ENCODE measurements around the gene TAF7. TPM values are rescaled to one million over a fixed set of nuclear protein-coding genes. Genes with fewer than 3 reads are reported as not detected.

TAF7 gene
- total RNA-seq, 2 experiments from 2014 or later, result 56.2 to 58.1 TPM

GRCh38 chr5:141303756-141304155 is 16.8 kb downstream of the TAF7 start, which contains the start of gene SLC25A2:
Gene SLC25A2, minus strand, starts transcription at chr5:141304049. Its CDS starts 184 bp downstream, at chr5:141303865.
- POLR2A ChIA-PET, result no interaction called here
- H3K36me3 Mint-ChIP-seq (ENCODE audit: low read depth), result peaks cover 32% of the 10 kb centered on the region
- no peak for TF ChIP-seq CTCF (IDR thresholded peaks at IDR 0.05)
- no peak within 1 kb of the TSS for H3K4me3 Mint-ChIP-seq
- no peak within 1 kb of the TSS for H3K27ac Mint-ChIP-seq
- peaks cover 58% of the 10 kb centered on the region for H3K9me3 Mint-ChIP-seq
- intact Hi-C loops (cut with micrococcal nuclease), result no loop called here
- DNase-seq, result no peak
- CTCF ChIA-PET, result interaction anchor here (1.1 to 1.5 kb wide), 2 partner anchors 8 to 17 kb away, joined by 3 read pairs; partner anchors contain the start of gene TAF7
- no peak for ATAC-seq
- H3K4me1 Mint-ChIP-seq (ENCODE audit: low read depth), result no peaks in the 10 kb centered on the region
- no peaks in the 10 kb centered on the region for H3K27me3 Mint-ChIP-seq

- no peaks in the 10 kb centered on the region for H3K4me1 Mint-ChIP-seq (ENCODE audit: low read depth)
- H3K27ac Mint-ChIP-seq, result no peak overlapping the region
- H3K27me3 Mint-ChIP-seq, result no peaks in the 10 kb centered on the region
- CTCF ChIA-PET, result no interaction called here
- DNase-seq (no peak), ATAC-seq (no peak)
- intact Hi-C loops (cut with micrococcal nuclease), result no loop called here
- no peak for TF ChIP-seq CTCF (IDR thresholded peaks at IDR 0.05)
- H3K9me3 Mint-ChIP-seq, result peaks cover 53% of the 10 kb centered on the region
- peaks cover 38% of the 10 kb centered on the region for H3K36me3 Mint-ChIP-seq (ENCODE audit: low read depth)
- no peak overlapping the region for H3K4me3 Mint-ChIP-seq
- POLR2A ChIA-PET, result no interaction called here
Measured at GRCh38 chr5:141298376-141298775, 22.2 kb downstream of the TAF7 start.

GRCh38 chr5:141272906-141273305 is 47.7 kb downstream of the TAF7 start:
- no peaks in the 10 kb centered on the region for H3K27me3 Mint-ChIP-seq
- H3K4me3 Mint-ChIP-seq, result no peak overlapping the region
- CTCF ChIA-PET, result interaction anchor here (1.7 kb wide), 1 partner anchor 379 kb away, joined by 4 read pairs; no protein-coding TSS in a partner anchor
- ATAC-seq (no peak), DNase-seq (no peak)
- no peak overlapping the region for H3K27ac Mint-ChIP-seq
- H3K4me1 Mint-ChIP-seq (ENCODE audit: low read depth), result no peaks in the 10 kb centered on the region
- H3K36me3 Mint-ChIP-seq (ENCODE audit: low read depth), result peaks cover 20% of the 10 kb centered on the region
- TF ChIP-seq CTCF (IDR thresholded peaks at IDR 0.05), result no peak
- POLR2A ChIA-PET, result interaction anchor here (1.7 kb wide), 1 partner anchor 47 kb away, joined by 4 read pairs; the partner anchor contains the start of gene TAF7
- intact Hi-C loops (cut with micrococcal nuclease), result no loop called here
- H3K9me3 Mint-ChIP-seq, result peaks cover 61% of the 10 kb centered on the region

GRCh38 chr5:141269195-141269594 is 51.4 kb downstream of the TAF7 start:
- Mint-ChIP-seq H3K36me3 (ENCODE audit: low read depth) (peaks cover 26% of the 10 kb centered on the region), H3K9me3 (peaks cover 68% of the 10 kb centered on the region), H3K27me3 (no peaks in the 10 kb centered on the region), H3K4me3 (no peak overlapping the region), H3K4me1 (ENCODE audit: low read depth) (no peaks in the 10 kb centered on the region), H3K27ac (no peak overlapping the region)
- DNase-seq (no peak), ATAC-seq (no peak)
- intact Hi-C loops (cut with micrococcal nuclease), result no loop called here
- POLR2A ChIA-PET, result no interaction called here
- TF ChIP-seq CTCF (IDR thresholded peaks at IDR 0.05), result no peak
- CTCF ChIA-PET, result no interaction called here

Other genes starting within 250 kb of the TAF7 start
- not detected for gene PCDHB2, start 226.2 kb downstream of the TAF7 start, total RNA-seq
- not detected for gene PCDHB3, start 220.3 kb downstream of the TAF7 start, total RNA-seq
- gene PCDHB4, start 199.0 kb downstream of the TAF7 start, total RNA-seq, result not detected
- gene PCDHB5, start 185.6 kb downstream of the TAF7 start, total RNA-seq, result not detected
- gene PCDHB6, start 170.7 kb downstream of the TAF7 start, total RNA-seq, result not detected
- not detected for gene PCDHB7, start 148.1 kb downstream of the TAF7 start, total RNA-seq
- not detected for gene PCDHB8, start 143.0 kb downstream of the TAF7 start, total RNA-seq
- not detected for gene PCDHB16, start 138.4 kb downstream of the TAF7 start, total RNA-seq
- gene PCDHB9, start 133.6 kb downstream of the TAF7 start, total RNA-seq, result not detected
- not detected for gene PCDHB10, start 128.4 kb downstream of the TAF7 start, total RNA-seq
- not detected for gene PCDHB11, start 121.2 kb downstream of the TAF7 start, total RNA-seq
- gene PCDHB12, start 112.1 kb downstream of the TAF7 start, total RNA-seq, result not detected
- not detected for gene PCDHB13, start 106.9 kb downstream of the TAF7 start, total RNA-seq
- gene PCDHB14, start 97.4 kb downstream of the TAF7 start, total RNA-seq, result not detected
- gene PCDHB15, start 75.4 kb downstream of the TAF7 start, total RNA-seq, result not detected
- under 1 TPM in 1 of 2 experiments, not detected in 1; 0.25 TPM for gene SLC25A2, start 16.7 kb downstream of the TAF7 start, total RNA-seq
- under 1 TPM in 1 of 2 experiments, not detected in 1; 0.07 TPM for gene PCDHGA1, start 9.7 kb upstream of the TAF7 start, total RNA-seq
- gene PCDHGA2, start 18.0 kb upstream of the TAF7 start, total RNA-seq, result not detected
- gene PCDHGA3, start 23.0 kb upstream of the TAF7 start, total RNA-seq, result not detected
- gene PCDHGB1, start 29.3 kb upstream of the TAF7 start, total RNA-seq, result not detected
- not detected for gene PCDHGA4, start 34.2 kb upstream of the TAF7 start, total RNA-seq
- under 1 TPM; 0.11 to 0.14 TPM for gene PCDHGB2, start 39.2 kb upstream of the TAF7 start, total RNA-seq
- not detected for gene PCDHGA5, start 43.4 kb upstream of the TAF7 start, total RNA-seq
- gene PCDHGB3, start 49.5 kb upstream of the TAF7 start, total RNA-seq, result under 1 TPM; 0.07 to 0.16 TPM
- not detected for gene PCDHGA6, start 53.1 kb upstream of the TAF7 start, total RNA-seq
- gene PCDHGA7, start 62.0 kb upstream of the TAF7 start, total RNA-seq, result not detected
- gene PCDHGB4, start 66.9 kb upstream of the TAF7 start, total RNA-seq, result not detected
- gene PCDHGA8, start 71.8 kb upstream of the TAF7 start, total RNA-seq, result not detected
- gene PCDHGB5, start 77.2 kb upstream of the TAF7 start, total RNA-seq, result under 1 TPM in 1 of 2 experiments, not detected in 1; 0.11 TPM
- under 1 TPM in 1 of 2 experiments, not detected in 1; 0.09 TPM for gene PCDHGA9, start 82.0 kb upstream of the TAF7 start, total RNA-seq
- under 1 TPM in 1 of 2 experiments, not detected in 1; 0.09 TPM for gene PCDHGB6, start 87.2 kb upstream of the TAF7 start, total RNA-seq
- not detected for gene PCDHGA10, start 92.2 kb upstream of the TAF7 start, total RNA-seq
- not detected for gene PCDHGB7, start 96.9 kb upstream of the TAF7 start, total RNA-seq
- not detected for gene PCDHGA11, start 100.3 kb upstream of the TAF7 start, total RNA-seq
- not detected for gene PCDHGA12, start 109.7 kb upstream of the TAF7 start, total RNA-seq
- gene PCDHGC3, start 155.2 kb upstream of the TAF7 start, total RNA-seq, result not detected
- not detected for gene PCDHGC4, start 164.2 kb upstream of the TAF7 start, total RNA-seq
- not detected for gene PCDHGC5, start 168.3 kb upstream of the TAF7 start, total RNA-seq